GM21529 (cell line): ENCODE results near the gene ZNF708.
"Not testable (repeated sequence)": the region's sequence is repeated elsewhere in the genome, so short reads cannot be mapped to it uniquely, and the experiment has no call there.

Source experiments
- ATAC-seq: cut with Tn5 transposase; IDR thresholded peaks from one replicate; pipeline ENCODE4 v1.9.1; 2021; ENCODE audit not compliant: unreplicated experiment

The ZNF708 gene

DNA sequence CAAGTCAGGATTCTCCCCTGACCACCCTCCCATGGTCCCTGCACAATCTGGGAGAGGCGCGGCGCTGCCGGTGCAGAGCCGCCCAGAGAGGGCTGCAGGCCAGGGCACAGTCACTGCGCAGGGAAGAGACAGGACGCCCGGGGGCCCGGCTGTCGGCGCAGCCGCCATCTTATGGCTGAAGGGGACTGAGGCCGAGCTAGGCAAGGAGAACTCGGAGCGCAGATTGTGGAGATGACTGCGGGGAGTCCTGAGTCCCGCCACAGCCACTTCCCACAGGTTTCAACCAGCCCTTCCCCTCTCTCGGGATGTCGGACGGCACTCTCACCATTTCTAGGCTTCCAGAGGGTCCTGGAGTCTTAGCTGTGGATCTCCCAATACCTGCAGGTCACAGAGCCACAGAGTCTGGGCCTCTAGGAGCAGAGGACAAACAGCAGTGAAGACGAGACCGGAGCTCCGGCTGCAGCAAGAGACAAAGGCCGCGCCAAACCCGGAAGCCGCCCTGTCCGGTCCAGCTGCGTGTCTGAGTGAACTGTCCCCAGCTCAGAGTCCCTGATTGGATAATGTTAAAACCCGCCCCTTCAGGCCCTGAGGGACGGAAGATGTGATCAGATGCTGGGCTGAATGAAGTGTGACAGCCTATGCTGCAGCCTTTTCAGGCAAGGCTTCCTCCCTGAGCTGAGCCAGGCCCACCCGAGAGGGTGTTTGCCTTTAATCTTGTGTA is at the start of gene ZNF708:
TSS of gene ZNF708 (minus strand) at position 526 of the 721 bp plus-strand sequence. CDS start at position 328, 198 bp downstream.
- peak; percentile 100 for ATAC-seq

DNA sequence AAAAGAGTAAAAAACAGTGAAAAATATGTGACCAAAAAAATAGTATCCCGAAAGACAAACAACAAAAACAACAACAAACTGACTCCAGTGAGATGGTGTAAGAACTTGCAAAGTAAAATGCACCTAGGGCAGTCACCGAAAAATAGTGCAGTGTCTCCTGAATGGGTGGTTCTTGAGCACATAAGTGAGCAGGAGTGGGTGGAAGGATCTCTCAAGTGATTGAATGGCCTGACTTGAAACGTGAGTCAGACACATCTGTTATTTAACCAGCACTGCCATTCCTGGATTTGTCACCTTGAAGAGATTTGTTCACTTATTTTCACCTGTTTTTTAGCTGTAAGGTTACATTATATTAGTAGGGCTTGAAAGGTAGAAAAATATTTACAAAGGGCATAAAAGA is 33.1 kb upstream of the ZNF708 start:
- no peak for ATAC-seq

GRCh38 chr19:21358768-21359451 is 29.7 kb upstream of the ZNF708 start, which contains the start of gene ZNF738:
ZNF738 (plus strand) TSS chr19:21359000; CDS start chr19:21359141, 141 bp downstream.
- ATAC-seq = peak; percentile 96

- no peak for ATAC-seq
Measured at GRCh38 chr19:21352830-21353229, 23.6 kb upstream of the ZNF708 start.

GRCh38 chr19:21344841-21345240 is 15.6 kb upstream of the ZNF708 start:
- not testable (repeated sequence) for ATAC-seq

- no peak for ATAC-seq
Measured at GRCh38 chr19:21335721-21336120, 6.5 kb upstream of the ZNF708 start.

DNA sequence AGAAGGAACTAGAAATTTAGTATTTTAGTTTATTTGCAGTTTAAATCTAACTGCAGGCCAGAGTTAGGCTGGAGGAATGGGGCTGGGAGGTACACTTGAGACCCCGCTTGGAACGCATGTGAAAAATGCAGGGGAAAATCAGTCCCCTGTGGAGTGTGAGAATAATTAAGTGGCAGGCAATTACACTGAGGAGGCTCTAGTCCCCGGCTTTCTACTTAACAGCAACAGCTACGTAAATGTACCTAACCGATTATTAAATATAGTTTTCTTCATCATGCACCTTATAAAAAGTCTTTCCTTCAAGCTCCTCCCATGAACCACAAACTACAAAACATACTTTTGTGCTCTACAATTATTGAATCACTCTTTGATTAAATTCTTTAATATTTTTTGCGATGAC is 804 bp downstream of the ZNF708 start:
- no peak for ATAC-seq

- ATAC-seq = no peak
Measured at GRCh38 chr19:21326169-21326568, 3.0 kb downstream of the ZNF708 start.

DNA sequence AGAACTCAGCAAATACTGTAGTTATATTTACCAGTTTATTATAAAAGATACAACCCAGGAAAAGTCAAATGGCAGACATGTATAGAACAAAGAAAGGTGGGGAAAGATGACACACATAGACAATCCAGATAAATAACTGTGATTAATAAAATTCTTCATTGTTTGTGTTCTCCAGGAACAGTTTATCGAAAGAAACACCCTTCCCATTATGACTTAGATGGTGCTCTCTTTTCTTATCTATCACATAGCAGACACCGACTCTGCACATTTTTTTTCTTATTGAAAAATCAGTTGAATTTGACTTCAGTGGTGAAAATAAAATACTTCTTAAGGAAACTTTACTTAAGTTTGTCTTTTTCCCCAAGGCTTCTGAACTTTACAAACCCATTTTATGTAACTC is 6.2 kb downstream of the ZNF708 start:
- ATAC-seq = no peak

DNA sequence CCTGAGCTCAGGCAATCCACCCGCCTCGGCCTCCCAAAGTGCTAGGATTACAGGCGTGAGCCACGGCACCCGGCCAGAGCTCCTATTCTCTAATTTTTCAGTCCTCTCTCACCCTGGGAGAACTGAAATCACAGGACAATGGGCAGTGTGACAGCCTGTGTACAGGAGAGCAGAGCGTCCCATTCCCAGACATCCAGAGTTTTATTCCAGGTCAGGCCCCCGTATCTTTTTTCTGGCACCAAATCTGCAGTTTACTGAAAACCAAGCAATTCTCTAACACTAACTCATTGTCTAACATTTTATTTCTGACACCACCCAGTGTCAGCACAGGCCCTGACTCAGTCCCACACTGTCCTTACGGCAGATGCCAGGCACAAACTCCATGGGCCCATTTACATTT is 6.7 kb downstream of the ZNF708 start:
- no peak for ATAC-seq

- no peak for ATAC-seq
Measured at GRCh38 chr19:21321996-21322395, 7.2 kb downstream of the ZNF708 start.

DNA sequence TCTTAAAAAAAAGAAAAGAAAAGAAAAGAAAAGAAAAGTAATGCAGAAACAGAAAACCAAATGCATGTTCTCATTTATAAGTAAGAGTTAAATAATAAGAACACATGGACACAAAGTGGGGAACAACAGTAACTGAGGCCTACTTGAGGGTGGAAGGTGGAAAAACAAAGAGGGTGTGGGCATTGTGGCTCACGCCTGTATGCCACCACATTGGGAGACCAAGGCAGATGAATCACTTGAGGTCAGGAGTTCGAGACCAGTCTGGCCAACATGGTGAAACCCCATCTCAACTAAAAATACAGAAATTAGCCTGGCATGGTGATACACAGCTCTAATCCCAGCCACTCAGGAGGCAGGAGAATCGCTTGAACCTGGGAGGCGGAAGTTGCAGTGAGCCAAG is 8.1 kb downstream of the ZNF708 start:
- no peak for ATAC-seq

GRCh38 chr19:21317821-21318220 is 11.4 kb downstream of the ZNF708 start:
- ATAC-seq = no peak

GRCh38 chr19:21314676-21315075 is 14.5 kb downstream of the ZNF708 start:
- no peak for ATAC-seq

- not testable (repeated sequence) for ATAC-seq
Measured at GRCh38 chr19:21312807-21313206, 16.4 kb downstream of the ZNF708 start.

GRCh38 chr19:21308773-21309172 is 20.4 kb downstream of the ZNF708 start:
- ATAC-seq = no peak

- ATAC-seq = not testable (repeated sequence)
Measured at GRCh38 chr19:21306881-21307479, 22.2 kb downstream of the ZNF708 start.

DNA sequence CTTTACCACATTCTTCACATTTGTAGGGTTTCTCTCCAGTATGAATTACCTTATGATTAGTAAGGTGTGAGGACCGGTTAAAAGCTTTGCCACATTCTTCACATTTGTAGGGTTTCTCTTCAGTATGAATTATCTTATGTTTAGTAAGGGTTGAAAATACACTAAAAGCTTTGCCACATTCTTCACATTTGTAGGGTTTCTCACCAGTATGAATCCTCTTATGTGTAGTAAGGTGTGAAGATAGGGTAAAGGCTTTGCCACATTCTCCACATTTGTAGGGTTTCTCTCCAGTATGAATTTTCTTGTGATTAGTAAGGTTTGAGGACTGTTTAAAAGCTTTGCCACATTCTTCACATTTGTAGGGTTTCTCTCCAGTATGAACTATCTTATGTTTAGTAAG is 35.4 kb downstream of the ZNF708 start:
- ATAC-seq = not testable (repeated sequence)

DNA sequence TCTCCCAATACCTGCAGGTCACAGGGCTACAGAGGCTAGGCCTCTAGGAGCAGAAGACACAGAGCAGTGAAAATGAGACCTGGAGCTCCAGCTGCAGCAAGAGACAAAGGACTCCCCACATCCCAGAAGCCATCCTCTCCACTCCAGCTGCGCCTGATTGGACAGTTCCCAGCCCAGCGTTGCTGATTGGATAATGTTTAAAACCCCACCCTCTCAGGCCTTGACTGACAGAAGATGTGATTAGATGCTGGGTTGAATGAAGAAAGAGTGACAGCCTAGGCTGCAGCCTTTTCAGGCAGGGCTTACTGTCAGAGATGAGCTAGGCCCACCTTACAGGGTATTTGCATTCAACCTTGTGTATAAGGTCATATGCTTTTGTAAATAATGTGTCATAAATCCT is 59.4 kb downstream of the ZNF708 start:
- no peak for ATAC-seq

DNA sequence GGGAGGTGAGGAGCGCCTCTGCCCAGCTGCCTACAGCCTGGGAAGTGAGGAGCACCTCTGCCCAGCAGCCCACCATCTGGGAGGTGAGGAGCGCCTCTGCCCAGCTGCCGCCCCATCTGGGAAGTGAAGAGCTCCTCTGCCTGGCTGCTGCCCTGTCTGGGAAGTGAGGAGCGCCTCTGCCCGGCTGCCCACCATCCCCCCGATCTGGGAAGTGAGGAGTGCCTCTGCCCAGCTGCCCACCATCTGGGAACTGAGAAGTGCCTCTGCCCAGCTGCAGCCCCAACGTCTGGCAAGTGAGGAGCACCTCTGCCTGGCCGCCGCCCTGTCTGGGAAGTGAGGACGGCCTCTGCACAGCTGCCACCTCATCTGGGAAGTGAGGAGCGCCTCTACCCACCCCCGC is 64.3 kb downstream of the ZNF708 start:
- no peak for ATAC-seq

GRCh38 chr19:21264416-21264815 is 64.8 kb downstream of the ZNF708 start:
- no peak for ATAC-seq

- not testable (repeated sequence) for ATAC-seq
Measured at GRCh38 chr19:21260848-21261381, 68.3 kb downstream of the ZNF708 start.
